EH (cell line): Measurements from ENCODE around the gene ARMC8.

Source experiments
- DNase-seq: peaks from one replicate; pipeline ENCODE4 v3.0.0-alpha.2; 2015; ENCODE audit warnings: low read depth

The ARMC8 gene

GRCh38 chr3:138308783-138309182 is 121.7 kb downstream of the ARMC8 start:
- no peak for DNase-seq

GRCh38 chr3:138310494-138310893 is 123.4 kb downstream of the ARMC8 start:
- no peak for DNase-seq

- peak; percentile 24 for DNase-seq
These were observed 127.7 kb downstream of the ARMC8 start for GRCh38 chr3:138314751-138315150.

GRCh38 chr3:138317687-138318086 is 130.6 kb downstream of the ARMC8 start:
- no peak for DNase-seq

- DNase-seq, result no peak
These were observed 136.9 kb downstream of the ARMC8 start for GRCh38 chr3:138323971-138324370.

GRCh38 chr3:138325990-138326389 is 138.9 kb downstream of the ARMC8 start:
- DNase-seq, result no peak

GRCh38 chr3:138326866-138327595 is 139.9 kb downstream of the ARMC8 start:
- DNase-seq, result no peak

GRCh38 chr3:138327831-138328230 is 140.7 kb downstream of the ARMC8 start:
- DNase-seq, result no peak

- DNase-seq, result peak; percentile 44
These were observed 141.2 kb downstream of the ARMC8 start for GRCh38 chr3:138328341-138328740.

GRCh38 chr3:138329127-138329983 is 142.3 kb downstream of the ARMC8 start, which contains the start of gene NME9:
Gene NME9 (minus strand): TSS chr3:138329851. CDS start chr3:138329335, 516 bp downstream.
- DNase-seq, result peak; percentile 87

GRCh38 chr3:138329984-138330293 is 142.8 kb downstream of the ARMC8 start:
- no peak for DNase-seq

- no peak for DNase-seq
These were observed 144.2 kb downstream of the ARMC8 start for GRCh38 chr3:138331143-138331894.

GRCh38 chr3:138332472-138333073 is 145.5 kb downstream of the ARMC8 start:
- peak; percentile 51 for DNase-seq

GRCh38 chr3:138334608-138335007 is 147.5 kb downstream of the ARMC8 start:
- no peak for DNase-seq

- no peak for DNase-seq
These were observed 149.4 kb downstream of the ARMC8 start for GRCh38 chr3:138336454-138336999.

GRCh38 chr3:138338244-138338643 is 151.1 kb downstream of the ARMC8 start:
- DNase-seq, result no peak

GRCh38 chr3:138338811-138339210 is 151.7 kb downstream of the ARMC8 start:
- no peak for DNase-seq

GRCh38 chr3:138340511-138340910 is 153.4 kb downstream of the ARMC8 start:
- DNase-seq, result no peak

- no peak for DNase-seq
These were observed 157.7 kb downstream of the ARMC8 start for GRCh38 chr3:138344754-138345153.
